ENCODE measurements around the gene AKT1. TPM values are rescaled to one million over a fixed set of nuclear protein-coding genes. Genes with fewer than 3 reads are reported as not detected.

AKT1 gene
- total RNA-seq, 4 donors from 2014 or later = 134 to 283 (median 143) TPM

DNA sequence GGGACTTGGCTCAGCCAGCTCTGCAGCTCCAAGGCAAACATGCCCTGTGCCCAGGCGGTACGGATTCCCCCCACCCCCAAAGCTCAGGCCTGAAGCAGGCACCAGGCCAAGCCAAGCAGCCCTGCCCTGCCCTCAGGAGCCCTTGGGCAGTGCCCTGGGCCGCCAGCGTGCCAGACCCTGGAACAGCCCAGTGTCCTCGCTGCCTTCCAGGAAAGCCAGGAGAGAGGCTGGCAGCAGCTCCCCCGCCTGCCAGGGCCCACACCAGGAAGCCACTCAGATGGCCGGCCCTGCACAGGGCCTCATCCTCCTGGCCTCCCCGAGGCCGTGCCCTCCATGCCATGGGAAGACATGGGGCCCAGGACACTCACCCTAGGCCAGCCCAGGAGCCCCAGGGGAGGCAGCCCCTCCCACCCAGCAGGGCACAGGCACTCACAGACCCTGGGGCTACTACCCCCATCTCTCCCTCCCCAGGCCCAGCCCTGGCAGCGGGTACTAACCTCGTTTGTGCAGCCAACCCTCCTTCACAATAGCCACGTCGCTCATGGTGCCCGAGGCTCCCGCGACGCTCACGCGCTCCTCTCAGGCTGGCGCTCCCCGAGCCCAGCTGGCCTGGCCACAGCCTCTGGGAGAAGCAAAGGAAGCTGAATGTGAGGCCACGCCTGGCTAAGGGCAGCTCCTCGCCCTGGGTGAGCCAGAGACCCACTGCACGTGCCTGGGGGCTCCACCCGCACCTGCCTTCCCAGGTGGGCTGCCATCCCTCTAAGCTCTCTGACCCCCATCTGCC is 3.3 kb downstream of the AKT1 start:
- WGBS, 2 donors (ENCODE audit: low coverage in 1 of 2) = 89% methylated on average over 7 of the region's 25 CpGs; no CpG with 5 or more reads in 1 of the 2 donors
- Histone ChIP-seq H3K9me3 (no peaks in the 10 kb centered on the region), H3K27ac (no peak overlapping the region), H3K4me3 (no peak overlapping the region), H3K36me3 (peaks cover 0 to 55% of the 10 kb centered on the region in 2 donors), H3K27me3 (no peaks in the 10 kb centered on the region), H3K4me1 (peaks cover 3 to 91% (median 39%) of the 10 kb centered on the region in 3 donors)
- ATAC-seq = no peak
- no peak for TF ChIP-seq CTCF (IDR thresholded peaks at IDR 0.05)
- TF ChIP-seq EP300 (IDR thresholded peaks at IDR 0.05) = no peak
- TF ChIP-seq POLR2A (IDR thresholded peaks at IDR 0.05) = no peak
- no peak for TF ChIP-seq POLR2AphosphoS5 (IDR thresholded peaks at IDR 0.05)

GRCh38 chr14:104791425-104791824 is 4.1 kb downstream of the AKT1 start:
- Histone ChIP-seq H3K27me3 (no peaks in the 10 kb centered on the region), H3K9me3 (no peaks in the 10 kb centered on the region), H3K4me3 (no peak overlapping the region), H3K4me1 (peaks cover 3 to 91% (median 48%) of the 10 kb centered on the region in 3 donors), H3K36me3 (peaks cover 0 to 61% of the 10 kb centered on the region in 2 donors), H3K27ac (no peak overlapping the region)
- ATAC-seq = no peak
- TF ChIP-seq POLR2AphosphoS5 (IDR thresholded peaks at IDR 0.05) (no peak), POLR2A (IDR thresholded peaks at IDR 0.05) (no peak), EP300 (IDR thresholded peaks at IDR 0.05) (no peak), CTCF (IDR thresholded peaks at IDR 0.05) (no peak)
- WGBS, 2 donors (ENCODE audit: low coverage in 1 of 2) = 81% methylated on average over 5 to 9 of the region's 9 CpGs

DNA sequence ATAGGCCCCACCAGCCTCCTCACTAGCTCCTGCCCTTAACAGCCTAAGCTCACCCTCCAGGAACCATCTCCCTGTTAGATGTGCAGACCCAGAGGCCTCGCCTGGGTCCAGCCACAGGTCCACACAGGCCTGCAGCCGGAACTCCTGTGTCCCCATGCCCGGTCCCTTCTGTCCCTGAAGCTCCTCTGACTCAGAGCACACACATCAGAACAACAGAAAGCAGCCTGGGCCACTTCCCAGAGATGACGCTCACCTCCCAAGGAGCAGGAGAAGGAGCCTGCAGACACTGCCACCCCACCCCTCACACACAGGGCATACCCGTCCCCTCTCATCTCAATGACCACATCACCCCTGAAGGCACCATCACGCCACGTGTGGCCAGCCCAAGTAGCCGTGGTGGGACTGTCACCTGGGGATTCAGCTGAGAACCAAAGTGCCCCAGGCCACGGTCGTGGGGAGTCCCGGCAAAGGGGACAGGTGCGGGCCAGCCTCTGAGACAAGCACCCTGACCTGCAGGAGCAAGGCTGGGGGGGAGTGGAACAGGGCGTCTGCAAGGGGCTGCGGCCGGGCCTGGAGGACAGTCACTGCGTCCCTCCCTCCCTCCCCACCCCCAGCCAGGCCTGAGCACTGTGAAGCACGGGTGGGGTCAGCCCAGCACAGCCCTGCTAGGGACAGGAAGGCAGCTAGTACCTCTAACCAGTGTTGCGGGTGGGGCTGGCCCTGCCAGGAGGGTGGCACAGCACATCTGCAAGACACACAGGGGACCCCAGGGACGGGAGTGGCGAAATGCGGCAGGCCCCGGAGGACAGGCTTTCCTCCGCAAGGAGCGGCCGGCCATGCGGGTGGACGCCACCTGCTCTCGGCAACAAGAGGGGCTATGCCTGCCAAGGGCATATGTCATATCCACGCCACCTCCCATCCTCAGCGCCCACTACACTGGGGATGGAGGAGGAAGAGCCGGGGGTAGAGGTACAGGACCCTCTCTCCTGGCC is 5.5 kb downstream of the AKT1 start:
- H3K27me3 ChIP-seq = no peaks in the 10 kb centered on the region
- no peaks in the 10 kb centered on the region for H3K9me3 ChIP-seq
- no peak overlapping the region for H3K27ac ChIP-seq
- TF ChIP-seq CTCF (IDR thresholded peaks at IDR 0.05) = no peak
- TF ChIP-seq EP300 (IDR thresholded peaks at IDR 0.05) = no peak
- TF ChIP-seq POLR2AphosphoS5 (IDR thresholded peaks at IDR 0.05) = no peak
- TF ChIP-seq POLR2A (IDR thresholded peaks at IDR 0.05) = no peak
- H3K36me3 ChIP-seq = peaks cover 0 to 68% of the 10 kb centered on the region in 2 donors
- H3K4me3 ChIP-seq = no peak overlapping the region
- WGBS, 2 donors (ENCODE audit: low coverage in 1 of 2) = 85 to 96% methylated on average over 4 to 11 of the region's 31 CpGs
- H3K4me1 ChIP-seq = peaks cover 3 to 97% (median 47%) of the 10 kb centered on the region in 3 donors
- ATAC-seq = no peak

- no peak overlapping the region for H3K4me3 ChIP-seq
Measured at GRCh38 chr14:104788873-104789663, 6.5 kb downstream of the AKT1 start.

More at GRCh38 chr14:104788873-104789663, 6.5 kb downstream of the AKT1 start:
- no peaks in the 10 kb centered on the region for H3K27me3 ChIP-seq
- H3K36me3 ChIP-seq = peaks cover 0 to 68% of the 10 kb centered on the region in 2 donors
- 100% methylated on average over 1 of the region's 39 CpGs; no CpG with 5 or more reads in 1 of the 2 donors for WGBS, 2 donors (ENCODE audit: low coverage in 1 of 2)
- ATAC-seq = no peak
- no peaks in the 10 kb centered on the region for H3K9me3 ChIP-seq
- no peak for TF ChIP-seq CTCF (IDR thresholded peaks at IDR 0.05)
- no peak for TF ChIP-seq POLR2A (IDR thresholded peaks at IDR 0.05)
- no peak for TF ChIP-seq EP300 (IDR thresholded peaks at IDR 0.05)
- no peak for TF ChIP-seq POLR2AphosphoS5 (IDR thresholded peaks at IDR 0.05)
- no peak overlapping the region for H3K27ac ChIP-seq
- H3K4me1 ChIP-seq = peaks cover 3 to 100% (median 48%) of the 10 kb centered on the region in 3 donors

All from gastroesophageal sphincter (tissue), 4 donors.